Activated T-helper 17 cell treated with anti-CD3 and anti-CD28 coated beads, Interleukin-2, amount 50 U/mL, for 72 hours (primary cell): ENCODE results near the gene SERP1. TPM values are rescaled to one million over a fixed set of nuclear protein-coding genes. Genes with fewer than 3 reads are reported as not detected.

Experiments
- ATAC-seq: fragments of 150-1000 bp; cut with Tn5 transposase; replicated peaks from 2 replicates; pipeline ENCODE4 v1.10.0; 2021; ENCODE audit warnings: mild to moderate bottlenecking, moderate library complexity
- H3K27ac Mint-ChIP-seq: one replicate; pipeline ENCODE4 v1.8.0; 2022; ENCODE audit warnings: mixed read lengths
- H3K27me3 Mint-ChIP-seq: one replicate; pipeline ENCODE4 v1.8.0; 2022; ENCODE audit warnings: mixed read lengths
- H3K36me3 Mint-ChIP-seq: one replicate; pipeline ENCODE4 v1.8.0; 2022; ENCODE audit warnings: low read depth, mild to moderate bottlenecking, mixed read lengths
- H3K4me1 Mint-ChIP-seq: one replicate; pipeline ENCODE4 v1.8.0; 2022; ENCODE audit warnings: mixed read lengths
- H3K4me3 Mint-ChIP-seq: one replicate; pipeline ENCODE4 v1.8.0; 2022; ENCODE audit warnings: mild to moderate bottlenecking, mixed read lengths
- H3K9me3 Mint-ChIP-seq: one replicate; pipeline ENCODE4 v1.8.0; 2022; ENCODE audit warnings: mixed read lengths
- total RNA-seq, 2 donors: library from RNA; stranded (reverse); gene quantifications; one replicate each; pipeline ENCODE4 v1.2.3, GENCODE V29; 2022

SERP1 gene
- total RNA-seq, 2 donors from 2014 or later: 71.4 to 107 TPM

DNA sequence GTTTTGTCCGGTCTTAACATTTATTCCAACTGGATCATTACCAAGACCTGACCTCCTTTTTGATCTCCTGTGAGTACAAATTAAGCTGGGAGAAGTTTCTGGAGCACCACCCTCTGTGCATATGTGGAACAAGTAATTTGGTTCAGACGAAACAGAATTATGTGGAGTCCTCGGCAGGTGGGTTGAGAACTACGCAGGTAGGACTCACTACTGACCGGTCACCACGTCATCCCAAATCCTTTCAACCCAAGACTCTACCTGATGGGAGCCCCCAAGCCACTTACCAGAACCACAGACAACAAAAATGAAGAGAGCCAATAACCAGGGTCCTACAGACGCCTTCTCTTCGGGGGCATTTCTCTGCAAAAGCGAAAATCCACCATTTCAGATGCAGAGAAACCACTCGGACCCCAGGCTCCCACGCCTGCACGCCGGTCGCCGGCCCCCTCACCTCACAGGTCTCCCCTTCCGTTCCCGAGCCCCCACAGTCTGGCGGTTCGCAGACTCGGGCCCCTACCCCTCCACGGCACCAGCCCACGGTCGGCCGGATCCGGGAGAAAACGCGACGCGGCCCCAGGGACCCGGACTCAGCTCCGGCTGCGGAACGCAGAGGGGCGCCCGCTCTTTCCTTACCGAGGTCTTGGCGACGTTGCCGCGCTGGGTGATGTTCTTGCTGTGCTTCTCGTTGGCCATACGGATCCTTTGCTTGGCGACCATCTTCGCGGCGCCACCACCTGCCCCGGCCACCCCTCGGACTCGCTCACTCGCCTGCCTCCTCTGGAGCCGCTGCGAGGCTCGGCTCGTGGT lies 674 bp downstream of the SERP1 start:
- Mint-ChIP-seq H3K36me3 (peaks cover 92% of the 10 kb centered on the region), H3K27ac (peak overlapping the region; percentile 98), H3K9me3 (no peaks in the 10 kb centered on the region), H3K4me1 (peaks cover 33% of the 10 kb centered on the region), H3K27me3 (no peaks in the 10 kb centered on the region), H3K4me3 (peak overlapping the region; percentile 100)
- peak; percentile 16 for ATAC-seq

DNA sequence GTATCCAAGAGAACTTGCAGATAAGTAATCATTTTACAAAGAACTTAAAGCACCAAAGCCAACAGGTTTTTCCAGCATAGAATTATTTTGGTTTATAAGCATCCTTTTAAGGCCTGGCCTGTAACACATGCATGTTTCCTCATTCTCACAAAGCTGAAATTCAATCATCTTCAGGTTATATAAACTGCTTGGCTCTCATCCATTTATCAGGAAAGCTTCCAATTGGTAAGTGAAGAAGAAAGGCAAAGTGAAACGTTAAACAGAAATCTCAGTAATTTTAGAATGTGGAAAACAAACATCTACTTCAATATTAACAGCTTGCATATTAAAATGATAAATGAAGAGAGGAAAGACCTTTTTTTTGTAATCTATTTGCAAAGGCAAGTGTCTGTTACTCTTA lies 1.6 kb downstream of the SERP1 start:
- Mint-ChIP-seq H3K4me1 (peaks cover 33% of the 10 kb centered on the region), H3K36me3 (peaks cover 87% of the 10 kb centered on the region), H3K27me3 (no peaks in the 10 kb centered on the region)

DNA sequence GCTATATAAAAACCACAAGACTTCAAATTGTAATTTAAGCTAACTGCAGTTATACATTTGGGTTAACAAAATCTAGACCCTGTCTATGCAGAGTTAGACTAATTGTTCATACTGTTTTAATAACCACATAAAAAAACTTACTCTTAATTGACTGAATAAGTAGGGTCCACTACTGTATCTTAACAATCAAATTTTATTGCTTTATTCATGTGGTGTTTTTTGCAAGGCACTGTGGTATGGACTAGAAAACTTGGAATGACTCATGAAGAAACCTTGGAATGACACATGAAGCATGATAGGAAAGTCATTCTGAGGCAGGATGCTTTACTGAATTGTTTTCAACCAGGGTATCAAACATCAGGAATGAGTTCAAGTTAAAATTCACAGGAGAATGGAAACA lies 2.3 kb downstream of the SERP1 start:
- Mint-ChIP-seq H3K4me3 (peak overlapping the region; percentile 100), H3K27ac (peak overlapping the region; percentile 98), H3K9me3 (no peaks in the 10 kb centered on the region), H3K36me3 (peaks cover 85% of the 10 kb centered on the region), H3K4me1 (peaks cover 33% of the 10 kb centered on the region), H3K27me3 (no peaks in the 10 kb centered on the region)
- no peak for ATAC-seq

More for the DNA sequence above, 1.6 kb downstream of the SERP1 start:
- Mint-ChIP-seq H3K27ac (peak overlapping the region; percentile 98), H3K9me3 (no peaks in the 10 kb centered on the region), H3K4me3 (peak overlapping the region; percentile 100)
- ATAC-seq: no peak

- H3K36me3 Mint-ChIP-seq: peaks cover 80% of the 10 kb centered on the region
- H3K4me1 Mint-ChIP-seq: peaks cover 33% of the 10 kb centered on the region
- H3K4me3 Mint-ChIP-seq: peak overlapping the region; percentile 100
- H3K27ac Mint-ChIP-seq: peak overlapping the region; percentile 98
- no peaks in the 10 kb centered on the region for H3K9me3 Mint-ChIP-seq
- no peaks in the 10 kb centered on the region for H3K27me3 Mint-ChIP-seq
- ATAC-seq: no peak
Measured at GRCh38 chr3:150543531-150543930, 2.8 kb downstream of the SERP1 start.

DNA sequence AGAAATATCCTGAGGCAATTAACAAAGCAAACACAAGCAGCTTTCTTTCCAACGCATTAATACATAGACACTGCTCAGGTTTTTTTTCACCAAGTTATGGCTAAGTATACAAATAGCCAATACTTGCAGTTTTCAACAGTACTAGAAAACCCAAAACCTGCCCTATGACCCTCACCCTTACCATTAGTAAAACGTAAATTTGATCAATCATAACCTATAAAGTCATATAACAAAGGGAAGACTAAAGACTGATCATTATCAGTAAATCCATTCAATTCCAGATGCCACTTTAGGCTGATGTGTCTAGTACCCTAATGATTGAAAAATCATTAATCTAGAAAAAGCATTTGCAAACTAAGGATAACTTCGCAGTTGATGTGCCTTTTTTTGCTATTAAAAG lies 3.2 kb downstream of the SERP1 start:
- no peaks in the 10 kb centered on the region for H3K9me3 Mint-ChIP-seq
- H3K27ac Mint-ChIP-seq: peak overlapping the region; percentile 98
- H3K4me1 Mint-ChIP-seq: peaks cover 29% of the 10 kb centered on the region
- peaks cover 76% of the 10 kb centered on the region for H3K36me3 Mint-ChIP-seq
- no peak for ATAC-seq
- H3K4me3 Mint-ChIP-seq: peak overlapping the region; percentile 100
- H3K27me3 Mint-ChIP-seq: no peaks in the 10 kb centered on the region

- H3K9me3 Mint-ChIP-seq: no peaks in the 10 kb centered on the region
- H3K4me1 Mint-ChIP-seq: peaks cover 23% of the 10 kb centered on the region
- peak overlapping the region; percentile 78 for H3K27ac Mint-ChIP-seq
- no peak for ATAC-seq
- H3K27me3 Mint-ChIP-seq: no peaks in the 10 kb centered on the region
- H3K4me3 Mint-ChIP-seq: no peak overlapping the region
- peaks cover 57% of the 10 kb centered on the region for H3K36me3 Mint-ChIP-seq
Measured at GRCh38 chr3:150540991-150541390, 5.3 kb downstream of the SERP1 start.

- Mint-ChIP-seq H3K27me3 (no peaks in the 10 kb centered on the region), H3K4me1 (peaks cover 23% of the 10 kb centered on the region), H3K4me3 (no peak overlapping the region), H3K9me3 (no peaks in the 10 kb centered on the region), H3K36me3 (peaks cover 50% of the 10 kb centered on the region), H3K27ac (no peak overlapping the region)
- ATAC-seq: no peak
Measured at GRCh38 chr3:150540297-150540696, 6.0 kb downstream of the SERP1 start.

DNA sequence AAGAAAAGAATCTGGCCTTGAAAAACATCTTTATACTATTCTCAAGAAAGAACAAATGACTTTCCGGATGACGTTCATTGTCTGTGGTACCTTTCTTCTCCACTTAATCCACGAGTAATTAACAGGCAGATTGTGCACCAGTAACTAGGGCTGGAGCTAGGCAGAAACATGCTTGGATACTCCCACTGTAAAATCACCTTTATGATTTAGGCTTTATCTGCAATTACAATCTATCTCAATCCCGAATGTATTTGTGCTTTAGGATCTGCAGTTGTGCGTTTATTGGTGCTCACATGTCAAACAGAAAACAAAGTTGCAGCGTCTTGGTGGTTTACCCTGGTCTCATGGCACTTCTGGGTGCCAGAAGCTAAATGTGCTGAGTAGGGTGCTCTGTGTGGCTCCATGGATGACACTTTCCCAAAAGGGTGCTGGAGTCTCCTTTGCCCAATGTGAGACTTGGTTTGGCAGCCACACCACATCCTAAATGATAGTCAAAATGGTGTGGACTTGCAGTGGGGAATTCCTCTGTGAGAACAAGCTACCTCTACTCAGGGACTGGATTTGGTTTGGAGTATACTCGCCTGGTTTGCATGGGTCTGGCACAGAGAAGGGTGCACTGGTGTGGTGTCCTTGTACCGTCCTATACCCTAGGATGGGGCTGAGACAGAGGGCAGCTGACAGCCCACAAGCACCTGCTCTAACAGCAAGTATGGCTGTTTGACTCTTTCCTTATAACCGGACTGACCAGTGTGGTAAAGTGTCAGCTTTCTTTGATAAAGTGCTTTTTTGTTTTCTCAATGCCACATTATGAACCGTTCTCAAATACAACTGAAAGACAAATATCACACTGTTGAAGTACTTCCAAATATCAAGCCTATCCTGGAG lies 7.7 kb downstream of the SERP1 start:
- peaks cover 33% of the 10 kb centered on the region for H3K36me3 Mint-ChIP-seq
- peaks cover 16% of the 10 kb centered on the region for H3K4me1 Mint-ChIP-seq
- H3K27ac Mint-ChIP-seq: no peak overlapping the region
- no peaks in the 10 kb centered on the region for H3K27me3 Mint-ChIP-seq
- no peaks in the 10 kb centered on the region for H3K9me3 Mint-ChIP-seq
- H3K4me3 Mint-ChIP-seq: no peak overlapping the region
- no peak for ATAC-seq

DNA sequence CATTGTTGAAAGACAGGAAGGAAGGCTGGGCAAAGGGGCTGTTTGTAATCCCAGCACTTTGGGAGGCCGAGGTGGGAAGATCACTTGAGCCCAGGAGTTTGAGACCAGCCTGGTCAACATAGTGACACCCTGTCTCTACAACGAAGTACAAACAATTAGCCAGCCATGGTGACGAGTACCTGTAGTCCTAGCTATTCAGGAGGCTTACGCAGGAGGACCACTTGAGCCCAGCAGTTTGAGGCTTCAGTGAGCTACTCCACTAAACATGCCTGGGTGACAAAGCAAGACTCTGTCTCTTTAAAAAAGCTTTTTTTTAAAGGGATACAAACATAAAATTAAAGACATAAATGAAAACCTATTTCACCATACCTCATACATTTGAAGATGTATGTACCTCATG lies 11.1 kb downstream of the SERP1 start:
- Mint-ChIP-seq H3K4me3 (no peak overlapping the region), H3K27ac (no peak overlapping the region), H3K4me1 (peaks cover 7% of the 10 kb centered on the region), H3K36me3 (peaks cover 5% of the 10 kb centered on the region), H3K9me3 (no peaks in the 10 kb centered on the region), H3K27me3 (no peaks in the 10 kb centered on the region)
- no peak for ATAC-seq

DNA sequence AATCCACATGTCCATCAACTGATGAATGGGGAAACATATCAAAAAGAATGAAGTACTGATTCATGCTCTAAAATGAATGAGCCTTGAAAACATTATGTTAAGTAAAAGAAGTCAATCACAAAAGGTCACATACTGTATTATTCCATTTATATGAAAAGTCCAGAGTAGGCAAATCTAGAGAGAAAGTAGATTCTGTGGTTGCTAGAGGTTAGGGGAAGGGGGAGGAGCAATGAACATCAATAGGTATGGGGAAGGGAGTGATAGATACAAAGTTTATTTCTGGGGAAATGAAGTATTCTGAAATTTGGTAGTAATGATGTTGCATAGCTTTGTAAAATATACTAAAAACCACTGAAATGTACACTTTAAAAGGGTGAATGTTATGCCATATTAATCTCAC lies 14.5 kb downstream of the SERP1 start:
- H3K9me3 Mint-ChIP-seq: no peaks in the 10 kb centered on the region
- H3K27me3 Mint-ChIP-seq: no peaks in the 10 kb centered on the region
- H3K36me3 Mint-ChIP-seq: no peaks in the 10 kb centered on the region
- peak overlapping the region; percentile 79 for H3K27ac Mint-ChIP-seq
- peak; percentile 68 for ATAC-seq
- H3K4me1 Mint-ChIP-seq: peaks cover 7% of the 10 kb centered on the region
- peak overlapping the region; percentile 4 for H3K4me3 Mint-ChIP-seq

GRCh38 chr3:150528354-150528797 lies 17.9 kb downstream of the SERP1 start:
- no peak overlapping the region for H3K4me3 Mint-ChIP-seq
- no peak for ATAC-seq

GRCh38 chr3:150527464-150528255 lies 18.6 kb downstream of the SERP1 start:
- ATAC-seq: no peak
- Mint-ChIP-seq H3K4me3 (no peak overlapping the region), H3K27me3 (no peaks in the 10 kb centered on the region), H3K36me3 (no peaks in the 10 kb centered on the region), H3K27ac (no peak overlapping the region), H3K4me1 (peaks cover 7% of the 10 kb centered on the region), H3K9me3 (no peaks in the 10 kb centered on the region)

More at GRCh38 chr3:150528354-150528797, 17.9 kb downstream of the SERP1 start:
- no peaks in the 10 kb centered on the region for H3K27me3 Mint-ChIP-seq
- H3K27ac Mint-ChIP-seq: no peak overlapping the region
- H3K9me3 Mint-ChIP-seq: no peaks in the 10 kb centered on the region
- peaks cover 7% of the 10 kb centered on the region for H3K4me1 Mint-ChIP-seq
- H3K36me3 Mint-ChIP-seq: no peaks in the 10 kb centered on the region

DNA sequence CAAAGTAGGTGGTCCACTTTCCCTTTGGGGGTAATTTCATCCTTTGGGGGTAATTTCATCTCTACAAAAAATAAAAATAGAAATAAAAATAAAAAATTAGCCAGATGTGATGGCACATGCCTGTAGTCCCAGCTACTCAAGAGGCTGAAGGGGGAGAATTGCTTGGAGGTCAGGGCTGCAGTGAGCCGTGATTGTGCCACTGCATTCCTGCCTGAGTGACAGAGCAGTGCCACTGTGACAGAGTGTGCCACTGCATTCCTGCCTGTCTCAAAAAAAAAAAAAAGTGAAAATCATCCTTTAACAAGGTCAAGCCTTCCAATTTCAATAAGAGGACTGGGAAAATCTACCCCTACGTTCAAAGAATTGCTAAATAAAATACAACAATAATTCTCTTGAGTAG lies 22.8 kb downstream of the SERP1 start:
- H3K4me3 Mint-ChIP-seq: no peak overlapping the region
- ATAC-seq: no peak
- no peak overlapping the region for H3K27ac Mint-ChIP-seq
- H3K27me3 Mint-ChIP-seq: no peaks in the 10 kb centered on the region
- H3K4me1 Mint-ChIP-seq: no peaks in the 10 kb centered on the region
- no peaks in the 10 kb centered on the region for H3K9me3 Mint-ChIP-seq
- no peaks in the 10 kb centered on the region for H3K36me3 Mint-ChIP-seq

- Mint-ChIP-seq H3K4me3 (no peak overlapping the region), H3K9me3 (no peaks in the 10 kb centered on the region), H3K27ac (no peak overlapping the region), H3K4me1 (no peaks in the 10 kb centered on the region), H3K36me3 (no peaks in the 10 kb centered on the region), H3K27me3 (no peaks in the 10 kb centered on the region)
- no peak for ATAC-seq
Measured at GRCh38 chr3:150521463-150521862, 24.8 kb downstream of the SERP1 start.
